GM18499 (cell line): ENCODE data around the gene TMEM273.

Experiments used
- ATAC-seq: cut with Tn5 transposase; IDR thresholded peaks from one replicate; pipeline ENCODE4 v1.9.1; 2021; ENCODE audit warnings: moderate number of reproducible peaks; ENCODE audit not compliant: insufficient read depth, unreplicated experiment

TMEM273 gene

DNA sequence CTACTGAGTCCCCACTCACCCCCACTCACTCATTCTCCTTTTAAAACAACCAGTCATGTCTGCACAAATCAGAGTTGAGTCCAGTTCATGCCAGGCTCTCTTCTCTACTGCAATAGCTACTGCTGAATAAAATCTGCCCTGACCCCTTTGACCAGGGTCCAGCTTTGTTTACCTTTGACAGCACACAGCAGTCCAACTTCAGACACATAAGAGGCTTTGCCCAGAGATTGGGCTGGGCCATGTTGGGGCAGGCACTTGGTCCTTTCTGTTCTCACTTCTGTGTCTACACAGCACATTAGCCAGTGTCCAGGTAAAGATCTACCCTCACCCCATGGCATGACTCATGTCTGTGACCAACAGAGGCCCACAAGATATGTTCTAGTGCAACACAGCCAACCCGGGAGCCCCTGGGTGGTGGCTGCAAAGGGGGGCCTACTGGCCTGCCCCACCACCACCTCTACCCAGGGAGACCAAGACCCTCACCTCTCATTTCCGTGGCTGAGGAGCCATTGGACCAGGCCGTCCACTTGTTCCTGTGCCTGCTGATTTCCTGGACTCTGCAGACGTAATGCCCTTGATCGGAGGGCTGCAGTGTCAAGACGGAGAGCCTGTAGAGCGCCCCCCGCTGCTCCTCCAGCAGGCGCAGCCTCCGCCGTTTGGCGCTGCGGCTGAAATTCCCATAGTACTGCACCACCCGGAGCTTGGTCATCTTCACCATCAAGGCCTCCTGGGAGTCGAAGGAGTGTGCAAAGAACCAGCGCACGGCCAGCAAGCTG lies 80.9 kb downstream of the TMEM273 start:
- no peak for ATAC-seq

- no peak for ATAC-seq
These were observed 81.7 kb downstream of the TMEM273 start for GRCh38 chr10:49106451-49106850.

DNA sequence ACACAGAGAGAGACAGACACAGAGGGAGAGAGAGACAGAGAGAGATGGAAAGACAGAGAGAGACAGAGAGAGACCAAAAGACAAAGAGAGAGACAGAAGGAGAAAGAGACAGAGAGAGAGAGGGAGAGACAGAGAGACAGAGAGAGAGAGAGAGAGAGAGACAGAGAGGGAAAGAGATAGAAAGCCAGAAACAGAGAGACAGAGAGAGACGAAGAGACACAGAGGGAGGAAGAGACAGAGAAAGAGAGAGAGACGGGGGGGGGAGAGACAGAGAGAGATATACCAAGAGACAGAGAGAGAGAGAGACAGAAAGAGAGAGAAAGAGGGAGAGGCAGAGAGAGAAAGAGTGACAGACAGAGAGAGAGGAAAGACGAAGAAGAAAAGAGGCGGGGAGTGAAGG lies 83.1 kb downstream of the TMEM273 start:
- no peak for ATAC-seq
